Mammary epithelial cell (primary cell): ENCODE measurements around the gene LAMC3.

Experiments
- EZH2 ChIP-seq: IDR thresholded peaks from 2 replicates; pipeline ENCODE4 v1.6.1; 2012; ENCODE audit warnings: low read length, inconsistent platforms, borderline replicate concordance
- TF ChIP-seq, protein P1 (sequence below), 2 donors: IDR thresholded peaks in 1 of 2; conservative IDR thresholded peaks in 1 of 2; 2 replicates each; pipeline ENCODE4 v1.5.1; 2011 to 2012; ENCODE audit warnings: inconsistent platforms in 2 of 2, low read length in 2 of 2, mild to moderate bottlenecking in 2 of 2, control low read depth in 1 of 2, low read depth in 1 of 2; ENCODE audit not compliant: insufficient read depth in 1 of 2; ENCODE audit errors: extremely low read depth in 1 of 2

DNA sequence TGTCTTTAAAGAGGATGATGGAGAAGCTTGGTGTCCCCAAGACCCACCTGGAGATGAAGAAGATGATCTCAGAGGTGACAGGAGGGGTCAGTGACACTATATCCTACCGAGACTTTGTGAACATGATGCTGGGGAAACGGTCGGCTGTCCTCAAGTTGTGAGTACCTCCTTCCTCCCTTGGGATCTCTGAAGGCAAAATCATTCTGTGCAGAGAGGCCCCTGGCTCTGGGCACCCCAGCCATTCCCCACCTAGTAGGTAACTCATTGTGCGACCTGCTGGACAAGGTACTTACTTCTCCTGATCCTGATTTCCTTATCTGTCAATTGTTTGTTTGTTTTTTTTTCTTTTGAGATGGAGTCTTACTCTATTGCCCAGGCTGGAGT is 108.8 kb downstream of the LAMC3 start:
- TF ChIP-seq, protein P1, sequence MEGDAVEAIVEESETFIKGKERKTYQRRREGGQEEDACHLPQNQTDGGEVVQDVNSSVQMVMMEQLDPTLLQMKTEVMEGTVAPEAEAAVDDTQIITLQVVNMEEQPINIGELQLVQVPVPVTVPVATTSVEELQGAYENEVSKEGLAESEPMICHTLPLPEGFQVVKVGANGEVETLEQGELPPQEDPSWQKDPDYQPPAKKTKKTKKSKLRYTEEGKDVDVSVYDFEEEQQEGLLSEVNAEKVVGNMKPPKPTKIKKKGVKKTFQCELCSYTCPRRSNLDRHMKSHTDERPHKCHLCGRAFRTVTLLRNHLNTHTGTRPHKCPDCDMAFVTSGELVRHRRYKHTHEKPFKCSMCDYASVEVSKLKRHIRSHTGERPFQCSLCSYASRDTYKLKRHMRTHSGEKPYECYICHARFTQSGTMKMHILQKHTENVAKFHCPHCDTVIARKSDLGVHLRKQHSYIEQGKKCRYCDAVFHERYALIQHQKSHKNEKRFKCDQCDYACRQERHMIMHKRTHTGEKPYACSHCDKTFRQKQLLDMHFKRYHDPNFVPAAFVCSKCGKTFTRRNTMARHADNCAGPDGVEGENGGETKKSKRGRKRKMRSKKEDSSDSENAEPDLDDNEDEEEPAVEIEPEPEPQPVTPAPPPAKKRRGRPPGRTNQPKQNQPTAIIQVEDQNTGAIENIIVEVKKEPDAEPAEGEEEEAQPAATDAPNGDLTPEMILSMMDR (conservative IDR thresholded peaks at IDR 0.05 in 1 of 2, IDR thresholded peaks at IDR 0.05 in 1 of 2; ENCODE audit: extremely low read depth in 1 of 2, insufficient read depth in 1 of 2, low read depth in 1 of 2, low read length in 2 of 2) = no peak
- TF ChIP-seq EZH2 = no peak
